ENCODE results near the gene FSHR. TPM values are rescaled to one million over a fixed set of nuclear protein-coding genes. Genes with fewer than 3 reads are reported as not detected.

The FSHR gene
- total and polyA plus RNA-seq, 2 of the 4 experiments (the other 2 are of a cell fraction), result not detected

GRCh38 chr2:48915227-48915626 lies 239.1 kb downstream of the FSHR start:
- Histone ChIP-seq H3K4me3 (ENCODE audit: insufficient read depth, low read depth, low read length) (no peak overlapping the region), H2BK15ac (ENCODE audit: low read depth, low read length) (no peak overlapping the region), H2BK5ac (ENCODE audit: low read depth, low read length, poor library complexity, severe bottlenecking) (no peak overlapping the region), H3K79me1 (ENCODE audit: low read depth in 1 of 2, low read length in 2 of 2) (no peaks in the 10 kb centered on the region), H2AK9ac (replicated peaks; ENCODE audit: low read depth, low read length, poor library complexity) (no peak overlapping the region), H4K91ac (ENCODE audit: insufficient read depth, low read depth, low read length) (no peak overlapping the region), H3K18ac (ENCODE audit: low read depth, low read length) (no peak overlapping the region), H3K14ac (replicated peaks; ENCODE audit: low read depth, low read length) (no peak overlapping the region), H3K9me1 (ENCODE audit: insufficient read depth, low read length) (no peaks in the 10 kb centered on the region), H3K23ac (ENCODE audit: low read depth, low read length) (no peak overlapping the region), H2AK5ac (ENCODE audit: low read depth, low read length) (no peak overlapping the region), H3K9ac (ENCODE audit: low read depth, low read length) (no peak overlapping the region), H3K4ac (ENCODE audit: low read depth, low read length) (no peak overlapping the region), H2BK120ac (ENCODE audit: low read depth, low read length) (no peak overlapping the region), H2AFZ (replicated peaks; ENCODE audit: low read length, poor library complexity) (no peak overlapping the region), H4K5ac (ENCODE audit: low read depth, low read length) (no peak overlapping the region), H3K4me1 (ENCODE audit: control insufficient read depth, insufficient read depth, low read length) (no peaks in the 10 kb centered on the region), H3K9me3 (ENCODE audit: control insufficient read depth, insufficient read depth, low read length) (peaks cover 2% of the 10 kb centered on the region; the same call in 1 of the 2 replicates), H3K56ac (ENCODE audit: extremely low read depth, insufficient read depth, low read length) (no peak overlapping the region), H3K4me2 (ENCODE audit: low read depth, low read length) (no peak overlapping the region), H3K36me3 (ENCODE audit: control insufficient read depth, insufficient read depth, low read length) (no peaks in the 10 kb centered on the region), H3K27ac (ENCODE audit: insufficient read depth, low read length) (no peak overlapping the region), H3K27me3 (ENCODE audit: control insufficient read depth, insufficient read depth, low read length) (no peaks in the 10 kb centered on the region), H2BK20ac (ENCODE audit: low read depth, low read length) (no peak overlapping the region), H4K8ac (ENCODE audit: low read depth in 2 of 2, low read length in 2 of 2) (no peak overlapping the region), H4K20me1 (ENCODE audit: insufficient read depth, low read length) (no peaks in the 10 kb centered on the region)
- ATAC-seq (ENCODE audit: low read depth) (no peak), DNase-seq (no peak)
- 54% methylated on average over 5 of the region's 10 CpGs; no CpG with 5 or more reads in 1 of the 2 experiments for WGBS, 2 experiments (ENCODE audit: extremely low coverage in 2 of 2, insufficient read length in 1 of 2)
- in situ Hi-C loops (cut with MboI; ENCODE audit: low sequenced_read_pairs) (no loop called here), dilution Hi-C loops (cut with HindIII; ENCODE audit: low sequenced_read_pairs, unreplicated experiment) (no loop called here), intact Hi-C loops (cut with micrococcal nuclease) (no loop called here)
- BruUV-seq (replicated peaks), result no TSS peak
- ChIA-PET CTCF (interaction anchor here (0.7 kb wide), 1 partner anchor 10 kb away, joined by 3 read pairs; no protein-coding TSS in a partner anchor), POLR2A (ENCODE audit: unreplicated experiment) (no interaction called here)
- no peak for TF ChIP-seq MAFK (IDR thresholded peaks at IDR 0.05; ENCODE audit: low read depth, low read length)
- no peak for TF ChIP-seq CEBPB (IDR thresholded peaks at IDR 0.05; ENCODE audit: low read depth, low read length)
- TF ChIP-seq FOS (IDR thresholded peaks at IDR 0.05; ENCODE audit: low read depth, low read length), result no peak
- no peak for TF ChIP-seq RAD21 (IDR thresholded peaks at IDR 0.05; ENCODE audit: low read length)
- no peak for TF ChIP-seq RFX5 (IDR thresholded peaks at IDR 0.05; ENCODE audit: low read depth, low read length)
- TF ChIP-seq CHD1 (IDR thresholded peaks at IDR 0.05; ENCODE audit: low read depth, low read length), result no peak
- TF ChIP-seq ELK1 (IDR thresholded peaks at IDR 0.05; ENCODE audit: borderline replicate concordance, low read depth, low read length), result no peak
- no peak for TF ChIP-seq RCOR1 (IDR thresholded peaks at IDR 0.05; ENCODE audit: insufficient replicate concordance, low read length)
- TF ChIP-seq USF2 (IDR thresholded peaks at IDR 0.05; ENCODE audit: low read depth, low read length), result no peak
- no peak for TF ChIP-seq POLR2A (IDR thresholded peaks at IDR 0.05; ENCODE audit: low read depth, low read length)
- TF ChIP-seq NFE2L2 (IDR thresholded peaks at IDR 0.05; ENCODE audit: low read depth, low read length), result no peak
- TF ChIP-seq MXI1 (IDR thresholded peaks at IDR 0.05; ENCODE audit: borderline replicate concordance, low read depth, low read length), result no peak
- TF ChIP-seq BHLHE40 (IDR thresholded peaks at IDR 0.05; ENCODE audit: low read depth, low read length), result no peak
- TF ChIP-seq MAZ (IDR thresholded peaks at IDR 0.05; ENCODE audit: borderline replicate concordance, low read depth, low read length), result no peak
- no peak for TF ChIP-seq SMC3 (IDR thresholded peaks at IDR 0.05; ENCODE audit: low read depth, low read length)

All from IMR-90 (cell line).